ENCODE measurements around the gene THAP7. TPM values are rescaled to one million over a fixed set of nuclear protein-coding genes. Genes with fewer than 3 reads are reported as not detected.

Gene THAP7
- total and polyA plus RNA-seq, 2 of the 13 experiments (the other 11 are each of a cell fraction or from before 2014, with no cell fraction given): 13.0 to 25.5 TPM

DNA sequence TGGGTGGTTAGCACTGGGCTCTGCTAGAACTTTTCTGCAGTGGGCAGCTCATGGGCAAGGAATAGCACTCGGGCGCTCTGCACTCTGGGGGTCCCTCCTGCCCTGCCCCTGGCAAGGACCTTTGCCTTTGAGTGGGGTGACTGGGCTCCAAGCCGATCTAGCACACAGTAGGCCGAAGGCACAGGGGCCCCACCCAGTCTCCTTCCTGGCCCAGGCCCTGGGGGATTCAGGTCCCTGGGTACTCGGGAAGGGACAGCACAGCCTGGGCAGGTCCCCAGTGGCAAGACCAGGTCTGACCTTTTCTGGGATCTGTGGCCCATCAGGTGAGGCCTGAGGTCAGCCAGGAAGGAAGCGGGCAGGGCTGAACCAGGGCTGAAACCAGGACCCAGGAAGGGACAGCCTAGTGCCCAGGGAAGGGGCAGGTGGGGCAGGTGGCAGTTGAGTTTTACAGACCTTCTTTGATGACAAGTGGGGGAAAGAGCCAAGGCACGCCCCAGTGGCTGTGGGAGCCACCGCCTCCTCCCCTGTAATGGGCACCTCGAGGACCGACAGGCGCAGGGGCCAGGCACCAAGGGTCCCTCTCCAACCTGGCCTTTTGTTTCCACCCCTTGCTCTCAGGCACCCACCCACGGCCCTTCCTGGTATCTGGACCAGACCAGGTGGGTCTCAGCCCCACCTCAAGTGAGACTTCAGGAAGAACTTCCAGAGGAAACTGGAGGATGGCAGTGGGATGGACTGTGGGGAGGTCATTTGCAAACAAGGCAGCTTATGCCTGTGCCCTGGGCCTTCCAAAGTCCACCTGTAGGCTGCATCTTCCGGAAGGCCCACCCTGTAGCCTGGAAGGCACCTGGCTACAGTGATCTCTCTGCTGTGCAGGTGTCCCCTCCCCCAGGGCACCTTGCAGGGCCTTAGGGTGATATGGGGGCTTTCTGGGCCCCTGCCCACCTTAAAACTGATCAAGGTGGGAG, 35.7 kb downstream of the THAP7 start (continued):
- TF ChIP-seq, protein P1, sequence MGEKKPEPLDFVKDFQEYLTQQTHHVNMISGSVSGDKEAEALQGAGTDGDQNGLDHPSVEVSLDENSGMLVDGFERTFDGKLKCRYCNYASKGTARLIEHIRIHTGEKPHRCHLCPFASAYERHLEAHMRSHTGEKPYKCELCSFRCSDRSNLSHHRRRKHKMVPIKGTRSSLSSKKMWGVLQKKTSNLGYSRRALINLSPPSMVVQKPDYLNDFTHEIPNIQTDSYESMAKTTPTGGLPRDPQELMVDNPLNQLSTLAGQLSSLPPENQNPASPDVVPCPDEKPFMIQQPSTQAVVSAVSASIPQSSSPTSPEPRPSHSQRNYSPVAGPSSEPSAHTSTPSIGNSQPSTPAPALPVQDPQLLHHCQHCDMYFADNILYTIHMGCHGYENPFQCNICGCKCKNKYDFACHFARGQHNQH (CRISPR knock-in tag; IDR thresholded peaks at IDR 0.05): no peak
- peak; percentile 60; the same call in 1 of the 2 replicates for TF ChIP-seq ESRRA (CRISPR knock-in tag; IDR thresholded peaks at IDR 0.05; ENCODE audit: low read depth)
- peak; percentile 44; the same call in 1 of the 2 replicates for TF ChIP-seq ZKSCAN1 (IDR thresholded peaks at IDR 0.05; ENCODE audit: low read length)
- TF ChIP-seq, protein P2, sequence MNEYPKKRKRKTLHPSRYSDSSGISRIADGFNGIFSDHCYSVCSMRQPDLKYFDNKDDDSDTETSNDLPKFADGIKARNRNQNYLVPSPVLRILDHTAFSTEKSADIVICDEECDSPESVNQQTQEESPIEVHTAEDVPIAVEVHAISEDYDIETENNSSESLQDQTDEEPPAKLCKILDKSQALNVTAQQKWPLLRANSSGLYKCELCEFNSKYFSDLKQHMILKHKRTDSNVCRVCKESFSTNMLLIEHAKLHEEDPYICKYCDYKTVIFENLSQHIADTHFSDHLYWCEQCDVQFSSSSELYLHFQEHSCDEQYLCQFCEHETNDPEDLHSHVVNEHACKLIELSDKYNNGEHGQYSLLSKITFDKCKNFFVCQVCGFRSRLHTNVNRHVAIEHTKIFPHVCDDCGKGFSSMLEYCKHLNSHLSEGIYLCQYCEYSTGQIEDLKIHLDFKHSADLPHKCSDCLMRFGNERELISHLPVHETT (CRISPR knock-in tag; conservative IDR thresholded peaks at IDR 0.05): no peak
- TF ChIP-seq ZSCAN31 (CRISPR knock-in tag; IDR thresholded peaks at IDR 0.05; ENCODE audit: low read depth): no peak
- TF ChIP-seq, protein P3, sequence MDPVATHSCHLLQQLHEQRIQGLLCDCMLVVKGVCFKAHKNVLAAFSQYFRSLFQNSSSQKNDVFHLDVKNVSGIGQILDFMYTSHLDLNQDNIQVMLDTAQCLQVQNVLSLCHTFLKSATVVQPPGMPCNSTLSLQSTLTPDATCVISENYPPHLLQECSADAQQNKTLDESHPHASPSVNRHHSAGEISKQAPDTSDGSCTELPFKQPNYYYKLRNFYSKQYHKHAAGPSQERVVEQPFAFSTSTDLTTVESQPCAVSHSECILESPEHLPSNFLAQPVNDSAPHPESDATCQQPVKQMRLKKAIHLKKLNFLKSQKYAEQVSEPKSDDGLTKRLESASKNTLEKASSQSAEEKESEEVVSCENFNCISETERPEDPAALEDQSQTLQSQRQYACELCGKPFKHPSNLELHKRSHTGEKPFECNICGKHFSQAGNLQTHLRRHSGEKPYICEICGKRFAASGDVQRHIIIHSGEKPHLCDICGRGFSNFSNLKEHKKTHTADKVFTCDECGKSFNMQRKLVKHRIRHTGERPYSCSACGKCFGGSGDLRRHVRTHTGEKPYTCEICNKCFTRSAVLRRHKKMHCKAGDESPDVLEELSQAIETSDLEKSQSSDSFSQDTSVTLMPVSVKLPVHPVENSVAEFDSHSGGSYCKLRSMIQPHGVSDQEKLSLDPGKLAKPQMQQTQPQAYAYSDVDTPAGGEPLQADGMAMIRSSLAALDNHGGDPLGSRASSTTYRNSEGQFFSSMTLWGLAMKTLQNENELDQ (CRISPR knock-in tag; IDR thresholded peaks at IDR 0.05; ENCODE audit: borderline replicate concordance): no peak
- peak; percentile 72 for TF ChIP-seq HNRNPL (IDR thresholded peaks at IDR 0.05; ENCODE audit: low read depth, low read length)
- TF ChIP-seq, protein P4, sequence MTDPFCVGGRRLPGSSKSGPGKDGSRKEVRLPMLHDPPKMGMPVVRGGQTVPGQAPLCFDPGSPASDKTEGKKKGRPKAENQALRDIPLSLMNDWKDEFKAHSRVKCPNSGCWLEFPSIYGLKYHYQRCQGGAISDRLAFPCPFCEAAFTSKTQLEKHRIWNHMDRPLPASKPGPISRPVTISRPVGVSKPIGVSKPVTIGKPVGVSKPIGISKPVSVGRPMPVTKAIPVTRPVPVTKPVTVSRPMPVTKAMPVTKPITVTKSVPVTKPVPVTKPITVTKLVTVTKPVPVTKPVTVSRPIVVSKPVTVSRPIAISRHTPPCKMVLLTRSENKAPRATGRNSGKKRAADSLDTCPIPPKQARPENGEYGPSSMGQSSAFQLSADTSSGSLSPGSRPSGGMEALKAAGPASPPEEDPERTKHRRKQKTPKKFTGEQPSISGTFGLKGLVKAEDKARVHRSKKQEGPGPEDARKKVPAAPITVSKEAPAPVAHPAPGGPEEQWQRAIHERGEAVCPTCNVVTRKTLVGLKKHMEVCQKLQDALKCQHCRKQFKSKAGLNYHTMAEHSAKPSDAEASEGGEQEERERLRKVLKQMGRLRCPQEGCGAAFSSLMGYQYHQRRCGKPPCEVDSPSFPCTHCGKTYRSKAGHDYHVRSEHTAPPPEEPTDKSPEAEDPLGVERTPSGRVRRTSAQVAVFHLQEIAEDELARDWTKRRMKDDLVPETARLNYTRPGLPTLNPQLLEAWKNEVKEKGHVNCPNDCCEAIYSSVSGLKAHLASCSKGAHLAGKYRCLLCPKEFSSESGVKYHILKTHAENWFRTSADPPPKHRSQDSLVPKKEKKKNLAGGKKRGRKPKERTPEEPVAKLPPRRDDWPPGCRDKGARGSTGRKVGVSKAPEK (CRISPR knock-in tag; IDR thresholded peaks at IDR 0.05; ENCODE audit: borderline replicate concordance): no peak
- 0 out of 2 replicates have a peak, but pooled peaks have one; percentile 16 for TF ChIP-seq ZNF629 (CRISPR knock-in tag; conservative IDR thresholded peaks at IDR 0.05)
- TF ChIP-seq MTF1 (CRISPR knock-in tag; IDR thresholded peaks at IDR 0.05): no peak
- TF ChIP-seq ZFP82 (CRISPR knock-in tag; IDR thresholded peaks at IDR 0.05; ENCODE audit: borderline replicate concordance): no peak
- TF ChIP-seq NFKBIZ (CRISPR knock-in tag; IDR thresholded peaks at IDR 0.05): no peak
- TF ChIP-seq MEIS2 (CRISPR knock-in tag; IDR thresholded peaks at IDR 0.05): 0 out of 2 replicates have a peak, but pooled peaks have one; percentile 6
- TF ChIP-seq GTF2F1 (IDR thresholded peaks at IDR 0.05; ENCODE audit: low read length): no peak
- peak; percentile 87 for TF ChIP-seq ETV5 (CRISPR knock-in tag; IDR thresholded peaks at IDR 0.05; ENCODE audit: borderline replicate concordance)
- no peak for TF ChIP-seq GATA4 (IDR thresholded peaks at IDR 0.05; ENCODE audit: borderline replicate concordance, low read depth)
- TF ChIP-seq ZNF75D (CRISPR knock-in tag; IDR thresholded peaks at IDR 0.05; ENCODE audit: borderline replicate concordance): no peak
- no peak for TF ChIP-seq ZNF616 (CRISPR knock-in tag; IDR thresholded peaks at IDR 0.05; ENCODE audit: low read depth)
- peak; percentile 83 for TF ChIP-seq HNF4A (CRISPR knock-in tag; IDR thresholded peaks at IDR 0.05)
